Measurements from ENCODE around the gene XPO6. TPM values are rescaled to one million over a fixed set of nuclear protein-coding genes. Genes with fewer than 3 reads are reported as not detected.

XPO6 gene
- polyA plus RNA-seq, 1 experiment = 207 TPM

DNA sequence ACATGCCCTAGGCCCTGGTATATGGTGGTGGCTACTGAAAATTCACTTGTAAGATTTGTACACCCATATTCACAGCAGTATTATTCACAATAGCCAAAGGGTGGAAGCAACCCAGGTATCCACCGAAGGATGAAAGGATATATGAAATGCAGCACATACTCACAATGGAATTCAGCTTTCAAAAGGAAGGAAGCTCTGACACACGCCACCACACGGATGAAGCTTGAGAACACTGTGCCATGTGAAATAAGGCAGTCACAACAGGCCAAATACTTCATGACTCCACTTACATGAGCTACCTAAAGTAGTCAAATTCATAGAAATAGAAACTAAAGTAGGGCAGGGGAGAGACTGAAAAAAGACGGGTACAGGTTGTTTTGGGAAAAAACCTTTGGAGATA is 2.9 kb downstream of the XPO6 start:
- DNase-seq (ENCODE audit: low read depth, low spot score) = no peak
- TF ChIP-seq, protein P1, sequence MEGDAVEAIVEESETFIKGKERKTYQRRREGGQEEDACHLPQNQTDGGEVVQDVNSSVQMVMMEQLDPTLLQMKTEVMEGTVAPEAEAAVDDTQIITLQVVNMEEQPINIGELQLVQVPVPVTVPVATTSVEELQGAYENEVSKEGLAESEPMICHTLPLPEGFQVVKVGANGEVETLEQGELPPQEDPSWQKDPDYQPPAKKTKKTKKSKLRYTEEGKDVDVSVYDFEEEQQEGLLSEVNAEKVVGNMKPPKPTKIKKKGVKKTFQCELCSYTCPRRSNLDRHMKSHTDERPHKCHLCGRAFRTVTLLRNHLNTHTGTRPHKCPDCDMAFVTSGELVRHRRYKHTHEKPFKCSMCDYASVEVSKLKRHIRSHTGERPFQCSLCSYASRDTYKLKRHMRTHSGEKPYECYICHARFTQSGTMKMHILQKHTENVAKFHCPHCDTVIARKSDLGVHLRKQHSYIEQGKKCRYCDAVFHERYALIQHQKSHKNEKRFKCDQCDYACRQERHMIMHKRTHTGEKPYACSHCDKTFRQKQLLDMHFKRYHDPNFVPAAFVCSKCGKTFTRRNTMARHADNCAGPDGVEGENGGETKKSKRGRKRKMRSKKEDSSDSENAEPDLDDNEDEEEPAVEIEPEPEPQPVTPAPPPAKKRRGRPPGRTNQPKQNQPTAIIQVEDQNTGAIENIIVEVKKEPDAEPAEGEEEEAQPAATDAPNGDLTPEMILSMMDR (IDR thresholded peaks at IDR 0.05; ENCODE audit: low read depth, low read length) = no peak
- POLR2A ChIA-PET = interaction anchor here (1.4 kb wide), 1 partner anchor 34 kb away, joined by 4 read pairs; no protein-coding TSS in a partner anchor
- no peak overlapping the region for H3K4me3 ChIP-seq (ENCODE audit: low read depth, low read length)
- no peaks in the 10 kb centered on the region; the same call in 1 of the 2 replicates for H3K9me3 ChIP-seq (ENCODE audit: control insufficient read depth, insufficient read depth, low read length)
- CTCF ChIA-PET = no interaction called here
- H3K27me3 ChIP-seq (ENCODE audit: control insufficient read depth, insufficient read depth, low read length) = no peaks in the 10 kb centered on the region
- no peak overlapping the region for H3K27ac ChIP-seq (ENCODE audit: low read depth, low read length)

DNA sequence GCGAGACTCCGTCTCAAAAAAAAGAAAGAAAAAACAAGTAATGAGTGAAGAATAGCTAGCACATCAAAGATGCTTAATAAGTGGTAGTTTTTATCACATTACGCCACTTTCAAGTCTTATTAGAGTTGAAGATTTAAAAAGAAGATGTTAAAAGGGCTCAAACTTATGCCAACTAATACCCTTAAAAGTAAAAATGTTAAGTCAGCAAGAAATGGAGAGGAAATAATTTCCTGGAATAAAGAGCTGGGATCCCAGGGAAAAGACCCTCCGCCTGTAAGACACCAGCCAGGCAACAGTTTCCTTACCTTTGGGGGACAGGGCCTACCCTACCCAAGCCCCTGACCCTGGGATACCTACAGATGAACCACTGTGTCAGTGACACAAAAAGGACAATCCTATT is 3.6 kb downstream of the XPO6 start:
- no peak for DNase-seq (ENCODE audit: low read depth, low spot score)
- no peak overlapping the region for H3K4me3 ChIP-seq (ENCODE audit: low read depth, low read length)
- CTCF ChIA-PET = no interaction called here
- no peak overlapping the region for H3K27ac ChIP-seq (ENCODE audit: low read depth, low read length)
- TF ChIP-seq, protein P1 (IDR thresholded peaks at IDR 0.05; ENCODE audit: low read depth, low read length) = no peak
- no peaks in the 10 kb centered on the region for H3K27me3 ChIP-seq (ENCODE audit: control insufficient read depth, insufficient read depth, low read length)
- no peaks in the 10 kb centered on the region; the same call in 1 of the 2 replicates for H3K9me3 ChIP-seq (ENCODE audit: control insufficient read depth, insufficient read depth, low read length)
- POLR2A ChIA-PET = no interaction called here

DNA sequence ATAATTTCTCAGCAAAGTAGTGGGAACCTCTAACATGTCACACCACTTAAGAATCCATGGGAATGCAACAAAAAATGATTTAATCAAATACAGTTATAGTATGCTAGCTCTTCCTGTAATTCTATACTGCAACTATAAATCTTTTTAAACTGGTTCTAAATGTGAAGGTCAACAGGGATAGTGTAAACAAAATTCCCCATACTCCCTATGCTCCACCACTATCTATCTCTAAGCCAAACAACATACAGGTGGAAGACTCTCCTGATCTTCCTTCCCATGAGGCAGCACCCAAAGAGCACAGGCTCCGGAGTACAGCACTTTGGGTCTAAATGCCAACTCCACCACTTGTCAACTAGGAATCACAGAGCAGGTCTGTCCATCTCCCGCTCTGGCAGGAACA is 4.4 kb downstream of the XPO6 start:
- POLR2A ChIA-PET = no interaction called here
- no peak for DNase-seq (ENCODE audit: low read depth, low spot score)

DNA sequence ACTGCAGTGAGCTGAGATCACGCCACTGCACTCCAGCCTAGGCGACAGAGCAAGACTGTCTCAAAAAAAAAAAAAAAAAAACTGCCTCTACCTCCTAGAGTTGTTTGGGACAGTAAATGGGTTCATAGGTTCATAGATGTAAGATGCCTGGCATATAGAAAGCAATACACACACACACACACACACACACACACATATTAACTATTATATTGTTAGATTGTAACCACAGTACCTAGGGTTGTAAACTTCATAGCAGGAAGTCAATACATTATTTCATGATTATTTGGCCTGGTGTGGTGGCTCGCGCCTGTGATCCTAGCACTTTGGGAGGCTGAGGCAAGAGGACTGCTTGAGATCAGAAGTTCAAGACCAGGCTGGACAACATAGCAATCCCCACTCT is 5.8 kb downstream of the XPO6 start:
- TF ChIP-seq, protein P1 (IDR thresholded peaks at IDR 0.05; ENCODE audit: low read depth, low read length) = no peak
- ChIA-PET POLR2A (no interaction called here), CTCF (no interaction called here)

More for the DNA sequence above, 4.4 kb downstream of the XPO6 start:
- CTCF ChIA-PET = no interaction called here
- H3K27me3 ChIP-seq (ENCODE audit: control insufficient read depth, insufficient read depth, low read length) = no peaks in the 10 kb centered on the region
- no peak overlapping the region for H3K4me3 ChIP-seq (ENCODE audit: low read depth, low read length)
- no peaks in the 10 kb centered on the region; the same call in 1 of the 2 replicates for H3K9me3 ChIP-seq (ENCODE audit: control insufficient read depth, insufficient read depth, low read length)
- TF ChIP-seq, protein P1 (IDR thresholded peaks at IDR 0.05; ENCODE audit: low read depth, low read length) = no peak
- no peak overlapping the region for H3K27ac ChIP-seq (ENCODE audit: low read depth, low read length)

DNA sequence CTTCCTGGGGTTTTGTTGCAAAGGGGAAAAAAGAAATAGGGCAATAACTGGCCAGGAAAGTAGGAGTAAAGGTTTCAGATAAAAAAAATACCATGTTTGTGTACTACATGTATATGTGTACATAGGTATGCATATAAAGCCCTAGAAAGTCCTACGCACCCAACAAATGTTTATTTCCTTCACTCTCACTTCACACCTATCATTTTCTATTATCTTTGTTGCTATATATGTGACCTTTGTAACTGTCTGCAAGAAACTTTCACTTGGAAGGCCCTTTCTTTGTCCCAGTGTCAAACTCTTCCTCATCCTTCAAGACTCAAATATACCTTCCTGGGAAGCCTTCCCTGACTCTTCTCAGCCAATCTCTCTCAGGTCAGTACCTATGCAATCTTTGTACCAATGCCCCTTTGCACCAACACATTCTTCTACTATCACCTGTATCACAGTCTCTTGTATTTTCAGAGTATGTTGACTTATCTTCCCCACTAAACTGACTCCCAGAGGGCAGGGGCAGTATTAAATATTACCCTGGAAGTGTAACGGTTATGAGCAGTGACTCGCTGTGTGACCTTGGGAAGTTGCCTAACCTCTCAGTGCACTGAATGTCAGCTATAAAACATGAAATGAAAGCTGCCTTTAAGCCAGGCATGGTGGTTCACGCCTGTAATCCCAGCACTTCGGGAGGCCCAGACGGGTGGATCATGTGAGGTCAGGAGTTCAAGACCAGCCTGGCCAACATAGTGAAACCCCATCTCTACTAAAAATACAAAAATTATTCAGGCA is 6.5 kb downstream of the XPO6 start:
- POLR2A ChIA-PET = interaction anchor here (0.6 kb wide), 1 partner anchor 19 kb away, joined by 3 read pairs; no protein-coding TSS in a partner anchor
- Histone ChIP-seq H3K4me3 (ENCODE audit: low read depth, low read length) (no peak overlapping the region), H3K9me3 (ENCODE audit: control insufficient read depth, insufficient read depth, low read length) (no peaks in the 10 kb centered on the region), H3K27ac (ENCODE audit: low read depth, low read length) (no peak overlapping the region), H3K27me3 (ENCODE audit: control insufficient read depth, insufficient read depth, low read length) (no peaks in the 10 kb centered on the region)
- TF ChIP-seq, protein P1 (IDR thresholded peaks at IDR 0.05; ENCODE audit: low read depth, low read length) = no peak
- DNase-seq (ENCODE audit: low read depth, low spot score) = no peak
- CTCF ChIA-PET = no interaction called here

More for the DNA sequence above, 5.8 kb downstream of the XPO6 start:
- H3K4me3 ChIP-seq (ENCODE audit: low read depth, low read length) = no peak overlapping the region
- no peak for DNase-seq (ENCODE audit: low read depth, low spot score)
- no peak overlapping the region for H3K27ac ChIP-seq (ENCODE audit: low read depth, low read length)
- H3K9me3 ChIP-seq (ENCODE audit: control insufficient read depth, insufficient read depth, low read length) = no peaks in the 10 kb centered on the region; the same call in 1 of the 2 replicates
- H3K27me3 ChIP-seq (ENCODE audit: control insufficient read depth, insufficient read depth, low read length) = no peaks in the 10 kb centered on the region
